Mesenchymal stem cell (in vitro differentiated cells and primary cell): ENCODE data around the gene GALNT10.

Experiments used
- DNase-seq: peaks from one replicate; pipeline ENCODE4 v3.0.0-alpha.2; 2013
- H2AFZ ChIP-seq: one replicate; pipeline ENCODE4 v1.6.1; 2013; ENCODE audit warnings: low read depth, mild to moderate bottlenecking, control low read depth, inconsistent platforms, low read length, moderate library complexity
- H2AK5ac ChIP-seq: 2 replicates; pipeline ENCODE4 v1.6.1; 2013; ENCODE audit warnings: low read length, moderate library complexity, mild to moderate bottlenecking, inconsistent platforms; ENCODE audit not compliant: severe bottlenecking
- H2BK120ac ChIP-seq: one replicate; pipeline ENCODE4 v1.6.1; 2013; ENCODE audit warnings: low read depth, mild to moderate bottlenecking, inconsistent platforms, low read length, moderate library complexity
- H2BK12ac ChIP-seq, 2 experiments: one replicate each; pipeline ENCODE4 v1.6.1; 2013; ENCODE audit warnings: inconsistent platforms in 2 of 2, low read length in 2 of 2, mild to moderate bottlenecking in 2 of 2, moderate library complexity in 2 of 2, control low read depth in 1 of 2
- H2BK15ac ChIP-seq: one replicate; pipeline ENCODE4 v1.6.1; 2013; ENCODE audit warnings: mild to moderate bottlenecking, low read depth, inconsistent platforms; ENCODE audit not compliant: poor library complexity, severe bottlenecking
- H2BK5ac ChIP-seq: 2 replicates; pipeline ENCODE4 v1.6.1; 2013; ENCODE audit warnings: low read depth, mild to moderate bottlenecking, low read length, control low read depth, inconsistent platforms; ENCODE audit not compliant: poor library complexity, severe bottlenecking
- H3K14ac ChIP-seq, 2 experiments: one replicate each; pipeline ENCODE4 v1.6.1; 2013; ENCODE audit warnings: inconsistent platforms in 2 of 2, low read length in 2 of 2, control low read depth in 1 of 2, mild to moderate bottlenecking in 1 of 2, moderate library complexity in 1 of 2
- H3K18ac ChIP-seq, 2 experiments: one replicate each; pipeline ENCODE4 v1.6.1; 2013; ENCODE audit warnings: inconsistent platforms in 2 of 2, low read length in 2 of 2, control low read depth in 1 of 2, low read depth in 1 of 2, mild to moderate bottlenecking in 1 of 2
- H3K23ac ChIP-seq, 2 experiments: one replicate each; pipeline ENCODE4 v1.6.1; 2013; ENCODE audit warnings: inconsistent platforms in 2 of 2, low read length in 2 of 2, mild to moderate bottlenecking in 2 of 2, moderate library complexity in 2 of 2, control low read depth in 1 of 2
- H3K27ac ChIP-seq: 2 replicates; pipeline ENCODE4 v1.5.1; 2013; ENCODE audit warnings: mild to moderate bottlenecking, moderate library complexity, low read length, control low read depth, inconsistent platforms; ENCODE audit not compliant: poor library complexity, severe bottlenecking
- H3K27me3 ChIP-seq, 2 experiments: 2 replicates each; pipeline versions ENCODE4 v1.6.1 to v1.7.0; 2013; ENCODE audit warnings: low read length in 2 of 2, mild to moderate bottlenecking in 2 of 2, moderate library complexity in 2 of 2, control low read depth in 1 of 2, inconsistent platforms in 1 of 2; ENCODE audit not compliant: control insufficient read depth in 1 of 2, insufficient read depth in 1 of 2
- H3K36me3 ChIP-seq, 2 experiments: 2 replicates each; pipeline versions ENCODE4 v1.6.1 to v1.7.0; 2013; ENCODE audit warnings: low read length in 2 of 2, control low read depth in 1 of 2, inconsistent platforms in 1 of 2, low read depth in 1 of 2, mild to moderate bottlenecking in 1 of 2; ENCODE audit not compliant: insufficient read depth in 2 of 2, control insufficient read depth in 1 of 2
- H3K4ac ChIP-seq, 2 experiments: one replicate each; pipeline ENCODE4 v1.6.1; 2013; ENCODE audit warnings: inconsistent platforms in 2 of 2, low read length in 2 of 2, mild to moderate bottlenecking in 2 of 2, moderate library complexity in 2 of 2, control low read depth in 1 of 2, low read depth in 1 of 2
- H3K4me1 ChIP-seq: 2 replicates; pipeline ENCODE4 v1.6.1; 2013; ENCODE audit warnings: low read depth, low read length, control low read depth; ENCODE audit not compliant: control insufficient read depth, insufficient read depth
- H3K4me2 ChIP-seq: 2 replicates; pipeline ENCODE4 v1.6.1; 2013; ENCODE audit warnings: low read length, mild to moderate bottlenecking, inconsistent platforms; ENCODE audit not compliant: poor library complexity, severe bottlenecking
- H3K4me3 ChIP-seq, 2 experiments: 2 replicates each; pipeline versions ENCODE4 v1.5.1 to v1.7.0; 2013; ENCODE audit warnings: low read length in 2 of 2, mild to moderate bottlenecking in 2 of 2, control low read depth in 1 of 2, low read depth in 1 of 2; ENCODE audit not compliant: insufficient read depth in 1 of 2
- H3K79me1 ChIP-seq: replicated peaks from 2 replicates; pipeline ENCODE4 v1.6.1; 2013; ENCODE audit warnings: mild to moderate bottlenecking, control low read depth, low read length, inconsistent platforms; ENCODE audit not compliant: poor library complexity, severe bottlenecking
- H3K9ac ChIP-seq: 2 replicates; pipeline ENCODE4 v1.7.0; 2013; ENCODE audit warnings: mild to moderate bottlenecking, low read length, moderate library complexity
- H3K9me3 ChIP-seq: 2 replicates; pipeline ENCODE4 v1.7.0; 2013; ENCODE audit warnings: mild to moderate bottlenecking, low read length; ENCODE audit not compliant: control insufficient read depth
- H4K8ac ChIP-seq: one replicate; pipeline ENCODE4 v1.6.1; 2013; ENCODE audit warnings: inconsistent platforms, mild to moderate bottlenecking, low read length, moderate library complexity
- H4K91ac ChIP-seq: one replicate; pipeline ENCODE4 v1.6.1; 2013; ENCODE audit warnings: mild to moderate bottlenecking, low read length, inconsistent platforms
- WGBS: methylation state at CpG from one replicate; pipeline ENCODE4 v1.1.7; 2013; ENCODE audit warnings: mixed read lengths; 5-methylcytosine and 5-hydroxymethylcytosine counted together

Gene GALNT10

GRCh38 chr5:154197801-154198491 is 7.4 kb downstream of the GALNT10 start:
- Histone ChIP-seq H2AFZ (no peak overlapping the region), H3K4ac (peak overlapping the region; percentile 28 to 37), H2BK15ac (no peak overlapping the region), H3K4me3 (no peak overlapping the region), H3K18ac (peak overlapping the region; percentile 49 to 63), H3K79me1 (peaks cover 40% of the 10 kb centered on the region), H3K27me3 (no peaks in the 10 kb centered on the region), H2AK5ac (no peak overlapping the region), H2BK5ac (no peak overlapping the region), H2BK120ac (no peak overlapping the region), H4K91ac (peak overlapping the region; percentile 60), H4K8ac (peak overlapping the region; percentile 66), H3K4me1 (peaks cover 17% of the 10 kb centered on the region), H3K4me2 (no peak overlapping the region), H2BK12ac (peak overlapping the region; percentile 15 to 32), H3K9me3 (no peaks in the 10 kb centered on the region), H3K36me3 (peaks cover 0 to 35% of the 10 kb centered on the region in 2 experiments), H3K14ac (no peak overlapping the region), H3K23ac (no peak overlapping the region), H3K9ac (peak overlapping the region; percentile 4), H3K27ac (no peak overlapping the region)
- peak; percentile 69 for DNase-seq
- 64% methylated on average over 7 of the region's 8 CpGs for WGBS

GRCh38 chr5:154198611-154199230 is 8.2 kb downstream of the GALNT10 start:
- Histone ChIP-seq H2BK15ac (peak overlapping the region; percentile 62), H3K9me3 (no peaks in the 10 kb centered on the region), H3K18ac (peak overlapping the region; percentile 49 to 63), H2BK120ac (peak overlapping the region; percentile 51), H2BK12ac (peak overlapping the region; percentile 14 to 70), H3K79me1 (peaks cover 44% of the 10 kb centered on the region), H2AK5ac (no peak overlapping the region), H3K4me2 (no peak overlapping the region), H2AFZ (no peak overlapping the region), H4K8ac (peak overlapping the region; percentile 66), H3K9ac (no peak overlapping the region), H3K27me3 (no peaks in the 10 kb centered on the region), H3K4me1 (peaks cover 17% of the 10 kb centered on the region), H3K4ac (peak overlapping the region; percentile 28 to 81), H2BK5ac (no peak overlapping the region), H4K91ac (peak overlapping the region; percentile 46), H3K14ac (no peak overlapping the region), H3K4me3 (no peak overlapping the region), H3K27ac (peak overlapping the region; percentile 46), H3K36me3 (peaks cover 0 to 35% of the 10 kb centered on the region in 2 experiments), H3K23ac (peak overlapping the region in 1 of 2 experiments; percentile 23)
- 42% methylated on average over 4 of the region's 4 CpGs for WGBS
- DNase-seq: peak; percentile 83

GRCh38 chr5:154199263-154199662 is 8.7 kb downstream of the GALNT10 start:
- no peak overlapping the region for H2BK5ac ChIP-seq
- peak overlapping the region; percentile 33 for H4K8ac ChIP-seq
- peak overlapping the region; percentile 0 to 59 for H3K18ac ChIP-seq
- no peak overlapping the region for H2AFZ ChIP-seq
- H3K4ac ChIP-seq: peak overlapping the region; percentile 25 to 81
- no peak overlapping the region for H2BK15ac ChIP-seq
- peak overlapping the region in 1 of 2 experiments; percentile 9 for H3K14ac ChIP-seq
- no peak overlapping the region for H2AK5ac ChIP-seq
- H2BK120ac ChIP-seq: peak overlapping the region; percentile 51
- H3K36me3 ChIP-seq: peaks cover 0 to 40% of the 10 kb centered on the region in 2 experiments
- H3K27me3 ChIP-seq: no peaks in the 10 kb centered on the region
- peak overlapping the region; percentile 14 to 70 for H2BK12ac ChIP-seq
- H3K79me1 ChIP-seq: peaks cover 48% of the 10 kb centered on the region
- peak overlapping the region; percentile 5 for H4K91ac ChIP-seq
- no peak overlapping the region for H3K4me2 ChIP-seq
- 84% methylated on average over 4 of the region's 4 CpGs for WGBS
- H3K23ac ChIP-seq: peak overlapping the region in 1 of 2 experiments; percentile 23
- peaks cover 17% of the 10 kb centered on the region for H3K4me1 ChIP-seq
- H3K9me3 ChIP-seq: no peaks in the 10 kb centered on the region
- no peak overlapping the region for H3K4me3 ChIP-seq
- no peak for DNase-seq
- H3K9ac ChIP-seq: no peak overlapping the region
- H3K27ac ChIP-seq: peak overlapping the region; percentile 10

DNA sequence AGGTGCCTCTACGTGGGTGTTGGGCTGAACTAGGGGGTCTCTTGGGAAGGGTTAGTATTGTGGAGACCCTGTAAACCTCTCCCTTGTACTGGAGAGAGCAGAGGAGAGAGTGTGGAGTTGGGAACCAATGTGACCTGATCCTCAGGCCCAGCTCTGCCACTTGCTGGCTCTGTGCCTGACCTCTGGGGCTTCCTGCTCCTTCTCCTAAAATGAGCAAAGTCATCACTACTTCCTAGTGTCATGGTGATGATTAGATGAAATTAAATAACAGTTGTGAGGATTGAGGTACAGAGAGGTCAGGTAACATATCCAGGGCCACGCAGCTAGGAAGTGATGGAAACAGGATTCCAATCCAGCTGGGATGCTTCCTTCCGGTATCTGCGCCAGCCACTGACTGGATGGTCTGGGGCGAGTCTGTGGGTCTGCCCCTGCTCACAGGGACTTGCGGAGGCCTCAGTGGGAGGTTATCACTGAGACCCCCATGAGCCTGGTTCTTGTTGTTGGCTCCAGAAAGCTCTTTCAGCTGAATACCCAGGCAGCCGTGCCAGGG is 9.2 kb downstream of the GALNT10 start:
- 93% methylated on average over 7 of the region's 7 CpGs for WGBS
- Histone ChIP-seq H2AFZ (no peak overlapping the region), H2BK120ac (no peak overlapping the region), H4K91ac (peak overlapping the region; percentile 43), H2BK12ac (peak overlapping the region in 1 of 2 experiments; percentile 88), H3K4me1 (peaks cover 17% of the 10 kb centered on the region), H3K27me3 (no peaks in the 10 kb centered on the region), H3K36me3 (peaks cover 0 to 43% of the 10 kb centered on the region in 2 experiments), H3K27ac (no peak overlapping the region), H3K14ac (peak overlapping the region in 1 of 2 experiments; percentile 77), H2AK5ac (peak overlapping the region; percentile 33), H4K8ac (no peak overlapping the region), H3K9ac (no peak overlapping the region), H3K23ac (peak overlapping the region in 1 of 2 experiments; percentile 86), H3K4me2 (no peak overlapping the region), H3K4me3 (no peak overlapping the region), H3K4ac (peak overlapping the region; percentile 48 to 81), H2BK15ac (peak overlapping the region; percentile 6), H3K18ac (peak overlapping the region; percentile 34 to 76), H3K79me1 (peaks cover 50% of the 10 kb centered on the region), H3K9me3 (no peaks in the 10 kb centered on the region), H2BK5ac (no peak overlapping the region)
- DNase-seq: no peak
